SK-N-SH (cell line): ENCODE results near the gene PIP5KL1.

ENCODE experiments used
- CHD2 ChIP-seq: fragments of 150-350 bp; IDR thresholded peaks from 2 replicates; pipeline ENCODE4 v1.6.1; 2018; ENCODE audit warnings: low read length; ENCODE audit not compliant: partially characterized antibody
- EP300 ChIP-seq, 2 experiments: IDR thresholded peaks; 2 replicates each; pipeline versions ENCODE4 v1.4.0 to v1.6.1; 2012; ENCODE audit warnings: borderline replicate concordance in 1 of 2, low read depth in 1 of 2, low read length in 1 of 2
- PBX3 ChIP-seq: IDR thresholded peaks from 2 replicates; pipeline ENCODE4; 2012
- REST ChIP-seq: IDR thresholded peaks from 2 replicates; pipeline ENCODE4 v1.6.1; 2012; ENCODE audit warnings: mild to moderate bottlenecking, low read depth, low read length, moderate library complexity
- TF ChIP-seq, protein P1 (sequence below): fragments of 200-600 bp; sonication (generic); IDR thresholded peaks from 2 replicates; pipeline ENCODE4 v1.6.1; 2017; ENCODE audit warnings: antibody characterized with exemption, mild to moderate bottlenecking, moderate library complexity

DNA sequence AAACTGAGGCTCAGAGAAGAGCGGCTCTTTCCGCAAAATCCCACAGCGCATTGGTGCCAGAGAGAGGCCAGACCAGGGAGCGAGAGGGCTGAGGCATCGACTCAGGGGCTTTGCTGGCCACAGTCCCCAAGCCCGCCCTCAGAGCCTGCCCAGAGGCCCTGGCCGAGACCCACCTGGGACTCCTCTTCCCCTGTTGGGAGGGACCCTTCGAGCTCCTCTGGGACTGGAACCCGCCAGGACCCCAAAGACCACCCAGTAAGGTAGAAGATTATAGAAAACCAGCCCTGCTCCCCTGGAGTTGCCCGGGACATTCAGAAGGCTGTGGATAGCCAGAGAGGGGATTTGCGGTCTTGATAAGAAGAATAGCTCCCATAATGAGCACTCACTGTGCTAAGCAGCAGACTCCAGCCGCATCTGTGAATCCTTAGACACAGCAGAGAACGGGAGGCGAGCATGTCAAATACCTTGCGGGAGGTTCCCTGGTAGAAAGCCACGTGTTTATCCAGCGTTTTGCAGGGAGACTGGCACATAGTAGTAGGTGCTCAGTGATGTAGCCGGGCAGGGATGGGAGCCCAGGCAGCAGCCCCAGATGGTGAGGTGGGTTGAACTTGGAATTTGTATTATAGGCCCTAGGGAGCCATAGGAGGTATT lies 52.5 kb downstream of the PIP5KL1 start:
- TF ChIP-seq REST (no peak), EP300 (IDR thresholded peaks at IDR 0.05; ENCODE audit: borderline replicate concordance in 1 of 2, low read depth in 1 of 2, low read length in 1 of 2) (no peak), PBX3 (no peak), CHD2 (no peak)
- TF ChIP-seq, protein P1, sequence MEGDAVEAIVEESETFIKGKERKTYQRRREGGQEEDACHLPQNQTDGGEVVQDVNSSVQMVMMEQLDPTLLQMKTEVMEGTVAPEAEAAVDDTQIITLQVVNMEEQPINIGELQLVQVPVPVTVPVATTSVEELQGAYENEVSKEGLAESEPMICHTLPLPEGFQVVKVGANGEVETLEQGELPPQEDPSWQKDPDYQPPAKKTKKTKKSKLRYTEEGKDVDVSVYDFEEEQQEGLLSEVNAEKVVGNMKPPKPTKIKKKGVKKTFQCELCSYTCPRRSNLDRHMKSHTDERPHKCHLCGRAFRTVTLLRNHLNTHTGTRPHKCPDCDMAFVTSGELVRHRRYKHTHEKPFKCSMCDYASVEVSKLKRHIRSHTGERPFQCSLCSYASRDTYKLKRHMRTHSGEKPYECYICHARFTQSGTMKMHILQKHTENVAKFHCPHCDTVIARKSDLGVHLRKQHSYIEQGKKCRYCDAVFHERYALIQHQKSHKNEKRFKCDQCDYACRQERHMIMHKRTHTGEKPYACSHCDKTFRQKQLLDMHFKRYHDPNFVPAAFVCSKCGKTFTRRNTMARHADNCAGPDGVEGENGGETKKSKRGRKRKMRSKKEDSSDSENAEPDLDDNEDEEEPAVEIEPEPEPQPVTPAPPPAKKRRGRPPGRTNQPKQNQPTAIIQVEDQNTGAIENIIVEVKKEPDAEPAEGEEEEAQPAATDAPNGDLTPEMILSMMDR: no peak
